GM19455 (cell line): Measurements from ENCODE around the gene MLH3.

Experiments
- ATAC-seq: cut with Tn5 transposase; IDR thresholded peaks from one replicate; pipeline ENCODE4 v1.9.1; 2021; ENCODE audit not compliant: unreplicated experiment

The MLH3 gene

GRCh38 chr14:75067212-75067611 is 15.9 kb upstream of the MLH3 start:
- no peak for ATAC-seq

GRCh38 chr14:75066691-75067090 is 15.4 kb upstream of the MLH3 start:
- no peak for ATAC-seq

- peak; percentile 22 for ATAC-seq
Observed at GRCh38 chr14:75064205-75064567, 12.9 kb upstream of the MLH3 start.

GRCh38 chr14:75063491-75064204 is 12.4 kb upstream of the MLH3 start, which contains the start of gene ACYP1:
Gene ACYP1 (minus strand): TSS chr14:75064024. CDS start chr14:75063553, 471 bp downstream.
- peak; percentile 97 for ATAC-seq

GRCh38 chr14:75063013-75063412 is 11.7 kb upstream of the MLH3 start:
- ATAC-seq, result no peak

GRCh38 chr14:75060420-75060819 is 9.2 kb upstream of the MLH3 start:
- ATAC-seq, result no peak

GRCh38 chr14:75059642-75060041 is 8.4 kb upstream of the MLH3 start:
- ATAC-seq, result no peak

GRCh38 chr14:75054421-75054820 is 3.2 kb upstream of the MLH3 start:
- ATAC-seq, result no peak

GRCh38 chr14:75053396-75054291 is 2.4 kb upstream of the MLH3 start:
- ATAC-seq, result no peak

- no peak for ATAC-seq
Observed at GRCh38 chr14:75051556-75051899, 261 bp upstream of the MLH3 start.

GRCh38 chr14:75049731-75050201 is 1.5 kb downstream of the MLH3 start:
- no peak for ATAC-seq

- ATAC-seq, result no peak
Observed at GRCh38 chr14:75049136-75049535, 2.1 kb downstream of the MLH3 start.

- no peak for ATAC-seq
Observed at GRCh38 chr14:75048101-75048500, 3.2 kb downstream of the MLH3 start.

- ATAC-seq, result no peak
Observed at GRCh38 chr14:75047506-75047905, 3.8 kb downstream of the MLH3 start.

GRCh38 chr14:75046899-75047298 is 4.4 kb downstream of the MLH3 start:
- no peak for ATAC-seq

GRCh38 chr14:75046275-75046674 is 5.0 kb downstream of the MLH3 start:
- no peak for ATAC-seq

GRCh38 chr14:75044752-75045151 is 6.5 kb downstream of the MLH3 start:
- no peak for ATAC-seq

- ATAC-seq, result no peak
Observed at GRCh38 chr14:75044322-75044721, 6.9 kb downstream of the MLH3 start.

GRCh38 chr14:75042035-75042434 is 9.2 kb downstream of the MLH3 start:
- ATAC-seq, result no peak

GRCh38 chr14:75041613-75042012 is 9.7 kb downstream of the MLH3 start:
- ATAC-seq, result no peak

- ATAC-seq, result no peak
Observed at GRCh38 chr14:75040959-75041358, 10.3 kb downstream of the MLH3 start.

- ATAC-seq, result no peak
Observed at GRCh38 chr14:75040507-75040906, 10.8 kb downstream of the MLH3 start.
